HepG2 (cell line): ENCODE results near the gene MESD. TPM values are rescaled to one million over a fixed set of nuclear protein-coding genes. Genes with fewer than 3 reads are reported as not detected.

Experiments used
- BRD4 ChIP-seq: sonication (generic); formaldehyde crosslinking; IDR thresholded peaks from 2 replicates; pipeline ENCODE4 v1.4.0; 2020; ENCODE audit warnings: missing genetic modification reagents
- CBFB ChIP-seq: sonication (generic); formaldehyde crosslinking; IDR thresholded peaks from 2 replicates; pipeline ENCODE4 v1.4.0; 2020; ENCODE audit warnings: missing genetic modification reagents
- DR1 ChIP-seq: sonication (generic); formaldehyde crosslinking; IDR thresholded peaks from 2 replicates; pipeline ENCODE4 v1.8.0; 2021; ENCODE audit warnings: mild to moderate bottlenecking, missing genetic modification reagents, inconsistent platforms
- DZIP1 ChIP-seq: sonication (generic); formaldehyde crosslinking; IDR thresholded peaks from 2 replicates; pipeline ENCODE4 v1.5.0; 2020; ENCODE audit warnings: mild to moderate bottlenecking, missing genetic modification reagents
- ELF3 ChIP-seq: IDR thresholded peaks from 2 replicates; pipeline ENCODE4 v1.6.1; 2016; ENCODE audit warnings: missing genetic modification reagents, missing compliant biosample characterization
- ETV5 ChIP-seq: IDR thresholded peaks from 2 replicates; pipeline ENCODE4 v1.6.1; 2018; ENCODE audit warnings: missing biosample characterization, missing genetic modification reagents, inconsistent platforms, borderline replicate concordance
- FOXC1 ChIP-seq: sonication (generic); formaldehyde crosslinking; IDR thresholded peaks from 2 replicates; pipeline ENCODE4 v1.8.0; 2022; ENCODE audit warnings: mild to moderate bottlenecking, missing genetic modification reagents, borderline replicate concordance
- HES4 ChIP-seq: sonication (generic); formaldehyde crosslinking; IDR thresholded peaks from 2 replicates; pipeline ENCODE4 v1.9.0; 2021; ENCODE audit warnings: mild to moderate bottlenecking, missing genetic modification reagents, borderline replicate concordance
- HMG20B ChIP-seq: conservative IDR thresholded peaks from 2 replicates; pipeline ENCODE4 v1.6.1; 2016; ENCODE audit warnings: missing genetic modification reagents, missing compliant biosample characterization
- KDM5A ChIP-seq: fragments of 200-600 bp; sonication (generic); IDR thresholded peaks from 2 replicates; pipeline ENCODE4 v1.7.0; 2018; ENCODE audit warnings: antibody characterized with exemption, mild to moderate bottlenecking, low read length, borderline replicate concordance
- RARG ChIP-seq: sonication (generic); formaldehyde crosslinking; IDR thresholded peaks from 2 replicates; pipeline ENCODE4 v1.4.0; 2020; ENCODE audit warnings: low read depth, mild to moderate bottlenecking, missing genetic modification reagents
- SP1 ChIP-seq, 2 experiments: fragments of 450-650 bp in 1 of 2; sonication (generic) in 1 of 2; formaldehyde crosslinking in 1 of 2; IDR thresholded peaks; 2 replicates each; pipeline versions ENCODE4 v1.4.0 to v1.6.1; 2016 to 2020; ENCODE audit warnings: missing genetic modification reagents in 1 of 2
- ZEB1 ChIP-seq: IDR thresholded peaks from 2 replicates; pipeline ENCODE4 v1.6.1; 2012; ENCODE audit warnings: mild to moderate bottlenecking, low read depth, inconsistent platforms; ENCODE audit not compliant: insufficient replicate concordance
- ZKSCAN5 ChIP-seq: sonication (generic); formaldehyde crosslinking; IDR thresholded peaks from 2 replicates; pipeline ENCODE4 v1.5.1; 2020; ENCODE audit warnings: mild to moderate bottlenecking, missing genetic modification reagents
- ZKSCAN8 ChIP-seq: IDR thresholded peaks from 2 replicates; pipeline ENCODE4 v1.6.1; 2016; ENCODE audit warnings: borderline replicate concordance, missing genetic modification reagents, missing compliant biosample characterization
- ZNF354B ChIP-seq: sonication (generic); formaldehyde crosslinking; IDR thresholded peaks from 2 replicates; pipeline ENCODE4 v1.8.0; 2022; ENCODE audit warnings: mild to moderate bottlenecking, missing genetic modification reagents
- ZNF362 ChIP-seq: sonication (generic); formaldehyde crosslinking; IDR thresholded peaks from 2 replicates; pipeline ENCODE4 v1.4.0; 2020; ENCODE audit warnings: missing genetic modification reagents, mild to moderate bottlenecking, borderline replicate concordance
- ZNF605 ChIP-seq: sonication (generic); formaldehyde crosslinking; IDR thresholded peaks from 2 replicates; pipeline ENCODE4 v1.8.0; 2022; ENCODE audit warnings: mild to moderate bottlenecking, missing genetic modification reagents
- ZNF792 ChIP-seq: IDR thresholded peaks from 2 replicates; pipeline ENCODE4 v1.6.1; 2016
- polyA plus RNA-seq, 8 experiments: library from polyadenylated mRNA; depleted of rRNA in 3 of 8; stranded (reverse) in 7 of 8; unstranded in 1 of 8; fragments of >200 nt; fragmentation: Illumina TruSeq in 4 of 8; extraction: Trizol in 4 of 8; gene quantifications; 2 replicates each; pipeline versions ENCODE4 v1.2.1 to v1.2.3, GENCODE V29; 2011 to 2016; ENCODE audit warnings: low read depth in 4 of 8, missing spikeins in 1 of 8, mixed read lengths in 1 of 8; ENCODE audit not compliant: insufficient read depth in 1 of 8
- total RNA-seq, 5 experiments: library from RNA; depleted of rRNA; stranded (reverse); fragments of >200 nt; fragmentation: Illumina TruSeq; extraction: Trizol; gene quantifications; 2 replicates each; pipeline ENCODE4 v1.2.3, GENCODE V29; 2016; ENCODE audit warnings: low read depth in 1 of 5
- TF ChIP-seq, protein P1 (sequence below): sonication (generic); formaldehyde crosslinking; IDR thresholded peaks from 2 replicates; pipeline ENCODE4 v1.8.1; 2022; ENCODE audit warnings: low read depth, mild to moderate bottlenecking, missing genetic modification reagents
- TF ChIP-seq, protein P2 (sequence below): IDR thresholded peaks from 2 replicates; pipeline ENCODE4 v1.6.1; 2012; ENCODE audit warnings: inconsistent platforms

The MESD gene
- total and polyA plus RNA-seq, 2 of the 13 experiments (the other 11 are each of a cell fraction or from before 2014, with no cell fraction given), result 18.0 to 46.2 TPM

- TF ChIP-seq, protein P1, sequence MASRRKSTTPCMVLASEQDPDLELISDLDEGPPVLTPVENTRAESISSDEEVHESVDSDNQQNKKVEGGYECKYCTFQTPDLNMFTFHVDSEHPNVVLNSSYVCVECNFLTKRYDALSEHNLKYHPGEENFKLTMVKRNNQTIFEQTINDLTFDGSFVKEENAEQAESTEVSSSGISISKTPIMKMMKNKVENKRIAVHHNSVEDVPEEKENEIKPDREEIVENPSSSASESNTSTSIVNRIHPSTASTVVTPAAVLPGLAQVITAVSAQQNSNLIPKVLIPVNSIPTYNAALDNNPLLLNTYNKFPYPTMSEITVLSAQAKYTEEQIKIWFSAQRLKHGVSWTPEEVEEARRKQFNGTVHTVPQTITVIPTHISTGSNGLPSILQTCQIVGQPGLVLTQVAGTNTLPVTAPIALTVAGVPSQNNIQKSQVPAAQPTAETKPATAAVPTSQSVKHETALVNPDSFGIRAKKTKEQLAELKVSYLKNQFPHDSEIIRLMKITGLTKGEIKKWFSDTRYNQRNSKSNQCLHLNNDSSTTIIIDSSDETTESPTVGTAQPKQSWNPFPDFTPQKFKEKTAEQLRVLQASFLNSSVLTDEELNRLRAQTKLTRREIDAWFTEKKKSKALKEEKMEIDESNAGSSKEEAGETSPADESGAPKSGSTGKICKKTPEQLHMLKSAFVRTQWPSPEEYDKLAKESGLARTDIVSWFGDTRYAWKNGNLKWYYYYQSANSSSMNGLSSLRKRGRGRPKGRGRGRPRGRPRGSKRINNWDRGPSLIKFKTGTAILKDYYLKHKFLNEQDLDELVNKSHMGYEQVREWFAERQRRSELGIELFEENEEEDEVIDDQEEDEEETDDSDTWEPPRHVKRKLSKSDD (CRISPR knock-in tag), result 0 out of 2 replicates have a peak, but pooled peaks have one; percentile 55
- TF ChIP-seq HES4 (no peak), ZNF605 (peak; percentile 27; the same call in 1 of the 2 replicates), HMG20B (CRISPR knock-in tag) (0 out of 2 replicates have a peak, but pooled peaks have one; percentile 29), ZKSCAN5 (CRISPR knock-in tag) (no peak), DZIP1 (CRISPR knock-in tag) (no peak), SP1 (IDR thresholded peaks at IDR 0.05) (no peak), SP1 (CRISPR knock-in tag; IDR thresholded peaks at IDR 0.05) (peak; percentile 74), ZKSCAN8 (CRISPR knock-in tag) (peak; percentile 23; the same call in 1 of the 2 replicates), ELF3 (CRISPR knock-in tag) (peak; percentile 45; the same call in 1 of the 2 replicates), ZNF354B (CRISPR knock-in tag) (peak; percentile 28; the same call in 1 of the 2 replicates), ETV5 (CRISPR knock-in tag) (peak; percentile 51), BRD4 (CRISPR knock-in tag) (peak; percentile 75), ZNF362 (CRISPR knock-in tag) (no peak), CBFB (CRISPR knock-in tag) (0 out of 2 replicates have a peak, but pooled peaks have one; percentile 50), ZNF792 (CRISPR knock-in tag) (peak; percentile 74), FOXC1 (CRISPR knock-in tag) (peak; percentile 33; the same call in 1 of the 2 replicates), RARG (no peak), ZEB1 (no peak), DR1 (CRISPR knock-in tag) (peak; percentile 21; the same call in 1 of the 2 replicates), KDM5A (peak; percentile 65)
- TF ChIP-seq, protein P2, sequence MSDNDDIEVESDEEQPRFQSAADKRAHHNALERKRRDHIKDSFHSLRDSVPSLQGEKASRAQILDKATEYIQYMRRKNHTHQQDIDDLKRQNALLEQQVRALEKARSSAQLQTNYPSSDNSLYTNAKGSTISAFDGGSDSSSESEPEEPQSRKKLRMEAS, result peak; percentile 65; the same call in 1 of the 2 replicates
These were observed at the start of gene MESD (continued) for GRCh38 chr15:80989518-80990478.
